ENCODE measurements around the gene RPL9. TPM values are rescaled to one million over a fixed set of nuclear protein-coding genes. Genes with fewer than 3 reads are reported as not detected.

Gene RPL9
- total and polyA plus RNA-seq, 2 of the 13 experiments (the other 11 are each of a cell fraction or from before 2014, with no cell fraction given), result 993 to 2,148 TPM

DNA sequence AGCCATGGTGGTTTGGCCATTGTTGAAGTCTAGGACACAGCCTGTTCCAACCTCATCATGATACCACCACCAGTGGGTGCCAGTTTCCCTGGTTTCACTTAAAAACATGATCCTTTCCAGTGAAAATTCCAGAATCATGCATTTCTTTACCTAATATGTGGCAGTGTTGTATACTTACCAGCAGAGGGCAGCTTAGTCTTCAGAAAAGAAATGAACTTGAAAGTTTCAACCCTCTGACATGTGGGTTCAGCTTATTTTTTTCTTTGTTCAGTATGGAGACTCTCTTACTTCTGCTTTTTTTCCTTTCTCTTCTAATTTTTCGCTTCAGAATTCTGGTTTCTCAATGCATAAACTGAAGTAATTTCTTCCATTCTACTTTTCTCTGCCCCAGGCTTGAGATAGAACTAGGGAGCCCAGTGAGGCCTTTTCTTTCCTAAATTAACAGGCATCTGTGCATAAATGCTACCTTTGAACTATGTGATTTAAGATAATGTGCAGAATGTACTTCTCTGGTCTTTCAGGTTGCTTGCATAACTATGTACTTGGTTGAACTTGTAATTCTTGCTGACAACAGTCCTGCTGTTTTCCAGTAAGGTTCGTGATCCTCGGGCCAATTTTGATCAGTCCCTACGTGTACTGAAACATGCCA, 10.8 kb upstream of the RPL9 start (continued):
- TF ChIP-seq, protein P1, sequence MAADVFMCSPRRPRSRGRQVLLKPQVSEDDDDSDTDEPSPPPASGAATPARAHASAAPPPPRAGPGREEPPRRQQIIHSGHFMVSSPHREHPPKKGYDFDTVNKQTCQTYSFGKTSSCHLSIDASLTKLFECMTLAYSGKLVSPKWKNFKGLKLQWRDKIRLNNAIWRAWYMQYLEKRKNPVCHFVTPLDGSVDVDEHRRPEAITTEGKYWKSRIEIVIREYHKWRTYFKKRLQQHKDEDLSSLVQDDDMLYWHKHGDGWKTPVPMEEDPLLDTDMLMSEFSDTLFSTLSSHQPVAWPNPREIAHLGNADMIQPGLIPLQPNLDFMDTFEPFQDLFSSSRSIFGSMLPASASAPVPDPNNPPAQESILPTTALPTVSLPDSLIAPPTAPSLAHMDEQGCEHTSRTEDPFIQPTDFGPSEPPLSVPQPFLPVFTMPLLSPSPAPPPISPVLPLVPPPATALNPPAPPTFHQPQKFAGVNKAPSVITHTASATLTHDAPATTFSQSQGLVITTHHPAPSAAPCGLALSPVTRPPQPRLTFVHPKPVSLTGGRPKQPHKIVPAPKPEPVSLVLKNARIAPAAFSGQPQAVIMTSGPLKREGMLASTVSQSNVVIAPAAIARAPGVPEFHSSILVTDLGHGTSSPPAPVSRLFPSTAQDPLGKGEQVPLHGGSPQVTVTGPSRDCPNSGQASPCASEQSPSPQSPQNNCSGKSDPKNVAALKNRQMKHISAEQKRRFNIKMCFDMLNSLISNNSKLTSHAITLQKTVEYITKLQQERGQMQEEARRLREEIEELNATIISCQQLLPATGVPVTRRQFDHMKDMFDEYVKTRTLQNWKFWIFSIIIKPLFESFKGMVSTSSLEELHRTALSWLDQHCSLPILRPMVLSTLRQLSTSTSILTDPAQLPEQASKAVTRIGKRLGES (CRISPR knock-in tag; IDR thresholded peaks at IDR 0.05; ENCODE audit: borderline replicate concordance), result no peak
- TF ChIP-seq CTCF (CRISPR knock-in tag; IDR thresholded peaks at IDR 0.05), result peak; percentile 84
- no peak for TF ChIP-seq TBL1XR1 (IDR thresholded peaks at IDR 0.05; ENCODE audit: borderline replicate concordance, low read length, partially characterized antibody)
- TF ChIP-seq, protein P2, sequence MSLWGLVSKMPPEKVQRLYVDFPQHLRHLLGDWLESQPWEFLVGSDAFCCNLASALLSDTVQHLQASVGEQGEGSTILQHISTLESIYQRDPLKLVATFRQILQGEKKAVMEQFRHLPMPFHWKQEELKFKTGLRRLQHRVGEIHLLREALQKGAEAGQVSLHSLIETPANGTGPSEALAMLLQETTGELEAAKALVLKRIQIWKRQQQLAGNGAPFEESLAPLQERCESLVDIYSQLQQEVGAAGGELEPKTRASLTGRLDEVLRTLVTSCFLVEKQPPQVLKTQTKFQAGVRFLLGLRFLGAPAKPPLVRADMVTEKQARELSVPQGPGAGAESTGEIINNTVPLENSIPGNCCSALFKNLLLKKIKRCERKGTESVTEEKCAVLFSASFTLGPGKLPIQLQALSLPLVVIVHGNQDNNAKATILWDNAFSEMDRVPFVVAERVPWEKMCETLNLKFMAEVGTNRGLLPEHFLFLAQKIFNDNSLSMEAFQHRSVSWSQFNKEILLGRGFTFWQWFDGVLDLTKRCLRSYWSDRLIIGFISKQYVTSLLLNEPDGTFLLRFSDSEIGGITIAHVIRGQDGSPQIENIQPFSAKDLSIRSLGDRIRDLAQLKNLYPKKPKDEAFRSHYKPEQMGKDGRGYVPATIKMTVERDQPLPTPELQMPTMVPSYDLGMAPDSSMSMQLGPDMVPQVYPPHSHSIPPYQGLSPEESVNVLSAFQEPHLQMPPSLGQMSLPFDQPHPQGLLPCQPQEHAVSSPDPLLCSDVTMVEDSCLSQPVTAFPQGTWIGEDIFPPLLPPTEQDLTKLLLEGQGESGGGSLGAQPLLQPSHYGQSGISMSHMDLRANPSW (CRISPR knock-in tag; IDR thresholded peaks at IDR 0.05; ENCODE audit: borderline replicate concordance), result no peak
- TF ChIP-seq ARID2 (CRISPR knock-in tag; IDR thresholded peaks at IDR 0.05; ENCODE audit: borderline replicate concordance), result no peak
- no peak for TF ChIP-seq ELF4 (CRISPR knock-in tag; IDR thresholded peaks at IDR 0.05; ENCODE audit: borderline replicate concordance)
- TF ChIP-seq ZNF34 (CRISPR knock-in tag; IDR thresholded peaks at IDR 0.05; ENCODE audit: borderline replicate concordance), result no peak
- TF ChIP-seq ARID3A (IDR thresholded peaks at IDR 0.05; ENCODE audit: low read depth, low read length), result peak; percentile 85
- no peak for TF ChIP-seq JUNB (CRISPR knock-in tag; IDR thresholded peaks at IDR 0.05; ENCODE audit: borderline replicate concordance)
- no peak for TF ChIP-seq ZBTB38 (CRISPR knock-in tag; IDR thresholded peaks at IDR 0.05)
- TF ChIP-seq SRSF4 (IDR thresholded peaks at IDR 0.05; ENCODE audit: low read depth, low read length, poor library complexity, severe bottlenecking), result no peak
- TF ChIP-seq DR1 (CRISPR knock-in tag; IDR thresholded peaks at IDR 0.05), result no peak
- no peak for TF ChIP-seq HNF4G (IDR thresholded peaks at IDR 0.05; ENCODE audit: borderline replicate concordance, low read depth, low read length)
- no peak for TF ChIP-seq HNF4G (CRISPR knock-in tag; IDR thresholded peaks at IDR 0.05; ENCODE audit: borderline replicate concordance, low read depth)
- TF ChIP-seq, protein P3, sequence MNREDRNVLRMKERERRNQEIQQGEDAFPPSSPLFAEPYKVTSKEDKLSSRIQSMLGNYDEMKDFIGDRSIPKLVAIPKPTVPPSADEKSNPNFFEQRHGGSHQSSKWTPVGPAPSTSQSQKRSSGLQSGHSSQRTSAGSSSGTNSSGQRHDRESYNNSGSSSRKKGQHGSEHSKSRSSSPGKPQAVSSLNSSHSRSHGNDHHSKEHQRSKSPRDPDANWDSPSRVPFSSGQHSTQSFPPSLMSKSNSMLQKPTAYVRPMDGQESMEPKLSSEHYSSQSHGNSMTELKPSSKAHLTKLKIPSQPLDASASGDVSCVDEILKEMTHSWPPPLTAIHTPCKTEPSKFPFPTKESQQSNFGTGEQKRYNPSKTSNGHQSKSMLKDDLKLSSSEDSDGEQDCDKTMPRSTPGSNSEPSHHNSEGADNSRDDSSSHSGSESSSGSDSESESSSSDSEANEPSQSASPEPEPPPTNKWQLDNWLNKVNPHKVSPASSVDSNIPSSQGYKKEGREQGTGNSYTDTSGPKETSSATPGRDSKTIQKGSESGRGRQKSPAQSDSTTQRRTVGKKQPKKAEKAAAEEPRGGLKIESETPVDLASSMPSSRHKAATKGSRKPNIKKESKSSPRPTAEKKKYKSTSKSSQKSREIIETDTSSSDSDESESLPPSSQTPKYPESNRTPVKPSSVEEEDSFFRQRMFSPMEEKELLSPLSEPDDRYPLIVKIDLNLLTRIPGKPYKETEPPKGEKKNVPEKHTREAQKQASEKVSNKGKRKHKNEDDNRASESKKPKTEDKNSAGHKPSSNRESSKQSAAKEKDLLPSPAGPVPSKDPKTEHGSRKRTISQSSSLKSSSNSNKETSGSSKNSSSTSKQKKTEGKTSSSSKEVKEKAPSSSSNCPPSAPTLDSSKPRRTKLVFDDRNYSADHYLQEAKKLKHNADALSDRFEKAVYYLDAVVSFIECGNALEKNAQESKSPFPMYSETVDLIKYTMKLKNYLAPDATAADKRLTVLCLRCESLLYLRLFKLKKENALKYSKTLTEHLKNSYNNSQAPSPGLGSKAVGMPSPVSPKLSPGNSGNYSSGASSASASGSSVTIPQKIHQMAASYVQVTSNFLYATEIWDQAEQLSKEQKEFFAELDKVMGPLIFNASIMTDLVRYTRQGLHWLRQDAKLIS (CRISPR knock-in tag; IDR thresholded peaks at IDR 0.05), result no peak

Data from HepG2 (cell line).